HepG2 (cell line): ENCODE measurements around the gene CRYZL1. TPM values are rescaled to one million over a fixed set of nuclear protein-coding genes. Genes with fewer than 3 reads are reported as not detected.

Experiments
- ATAC-seq: fragments of 200-7000 bp; cut with Tn5 transposase; 3 replicates; pipeline ENCODE4 v1.9.1; 2020; ENCODE audit warnings: mild to moderate bottlenecking, moderate library complexity
- BruUV-seq: library from RNA; stranded (reverse); fragments of 400-500 nt; replicated peaks from 2 replicates; lab custom pipeline; 2021; lab: Mats Ljungman, UMichigan
- CTCF ChIA-PET: fragments of 300-600 bp; formaldehyde crosslinking; extraction: SDS; loops from one replicate; lab custom pipeline; 2021; ENCODE audit warnings: low total read pairs, inconsistent platforms, low intra/inter-chr PET ratio; lab: Yijun Ruan, JAX
- POLR2A ChIA-PET: fragments of 350-600 bp; sonication (Branson Sonifier 250); formaldehyde crosslinking; loops from one replicate; lab custom pipeline; 2020; ENCODE audit warnings: antibody characterized with exemption, inconsistent platforms; lab: Yijun Ruan, JAX
- DNase-seq: peaks from one replicate; pipeline ENCODE4 v3.0.0-alpha.2; 2015; ENCODE audit warnings: low spot score
- FAIRE-seq: peaks from 3 replicates; lab custom pipeline; 2011; peaks lifted over from hg19 to GRCh38; lab: Jason Lieb, UNC
- H2AFZ ChIP-seq: one replicate; pipeline ENCODE4 v1.6.1; 2011; ENCODE audit warnings: low read length, inconsistent platforms
- H3K27ac ChIP-seq: fragments of 300-600 bp; 3 replicates; pipeline ENCODE4 v1.8.0; 2011; ENCODE audit warnings: mixed run types, mild to moderate bottlenecking, mixed read lengths, low read length, inconsistent platforms; ENCODE audit not compliant: insufficient read depth; ENCODE audit errors: extremely low read length
- H3K27me3 ChIP-seq, 2 experiments: fragments of 200-600 bp in 1 of 2; 2 replicates in 1 of 2; 3 replicates in 1 of 2; pipeline versions ENCODE4 v1.6.0 to v1.8.0; 2011; ENCODE audit warnings: low read length in 2 of 2, mild to moderate bottlenecking in 2 of 2, moderate library complexity in 2 of 2, inconsistent platforms in 1 of 2; ENCODE audit not compliant: insufficient read depth in 2 of 2, control insufficient read depth in 1 of 2
- H3K36me3 ChIP-seq, 2 experiments: fragments of 200-600 bp in 1 of 2; replicated peaks in 1 of 2; 2 replicates in 1 of 2; 3 replicates in 1 of 2; pipeline versions ENCODE4 v1.5.1 to v1.8.0; 2011; ENCODE audit warnings: low read length in 2 of 2, inconsistent platforms in 1 of 2; ENCODE audit not compliant: insufficient read depth in 2 of 2, control insufficient read depth in 1 of 2
- H3K4me1 ChIP-seq: 2 replicates; pipeline ENCODE4 v1.5.1; 2012; ENCODE audit warnings: low read length, inconsistent platforms; ENCODE audit not compliant: insufficient read depth
- H3K4me2 ChIP-seq: 2 replicates; pipeline ENCODE4 v1.6.0; 2011; ENCODE audit warnings: low read depth, low read length, inconsistent platforms
- H3K4me3 ChIP-seq, 3 experiments: fragments of 200-600 bp in 1 of 3; sonication (generic), shearing (Covaris generic) in 1 of 3; replicated peaks in 1 of 3; 2 replicates each; pipeline ENCODE4 v1.5.1; 2011 to 2016; ENCODE audit warnings: low read length in 3 of 3, inconsistent platforms in 2 of 3, low read depth in 2 of 3, mild to moderate bottlenecking in 2 of 3, control low read depth in 1 of 3, mixed read lengths in 1 of 3; ENCODE audit not compliant: insufficient read depth in 1 of 3
- H3K79me2 ChIP-seq: one replicate; pipeline ENCODE4 v1.6.1; 2011; ENCODE audit warnings: low read length, inconsistent platforms; ENCODE audit not compliant: insufficient read depth
- H3K9ac ChIP-seq: 2 replicates; pipeline ENCODE4 v1.6.0; 2011; ENCODE audit warnings: mild to moderate bottlenecking, low read depth, low read length, inconsistent platforms; ENCODE audit not compliant: insufficient read depth
- H3K9me3 ChIP-seq: 2 replicates; pipeline ENCODE4 v1.5.1; 2012; ENCODE audit warnings: mild to moderate bottlenecking, low read length
- H4K20me1 ChIP-seq: 2 replicates; pipeline ENCODE4 v1.6.0; 2011; ENCODE audit warnings: inconsistent platforms, mild to moderate bottlenecking, low read length, moderate library complexity; ENCODE audit not compliant: insufficient read depth
- CAMTA2 ChIP-seq: sonication (generic); formaldehyde crosslinking; IDR thresholded peaks from 2 replicates; pipeline ENCODE4 v1.4.0; 2020; ENCODE audit warnings: mild to moderate bottlenecking, missing genetic modification reagents, borderline replicate concordance
- SNRNP70 ChIP-seq: fragments of 200-400 bp; formaldehyde crosslinking; IDR thresholded peaks from 2 replicates; pipeline ENCODE4 v1.6.1; 2017; ENCODE audit warnings: mild to moderate bottlenecking, low read depth, low read length, moderate library complexity
- ZNF331 ChIP-seq: sonication (generic); formaldehyde crosslinking; IDR thresholded peaks from 2 replicates; pipeline ENCODE4 v1.4.0; 2020; ENCODE audit warnings: missing genetic modification reagents
- ZNF446 ChIP-seq: sonication (generic); formaldehyde crosslinking; IDR thresholded peaks from 2 replicates; pipeline ENCODE4 v1.5.0; 2020; ENCODE audit warnings: mild to moderate bottlenecking, missing genetic modification reagents
- ZNF562 ChIP-seq: sonication (generic); formaldehyde crosslinking; IDR thresholded peaks from 2 replicates; pipeline ENCODE4 v1.8.0; 2022; ENCODE audit warnings: missing genetic modification reagents, borderline replicate concordance
- ZNF570 ChIP-seq: sonication (generic); formaldehyde crosslinking; IDR thresholded peaks from 2 replicates; pipeline ENCODE4 v1.4.0; 2020; ENCODE audit warnings: mild to moderate bottlenecking, missing genetic modification reagents, borderline replicate concordance
- WGBS: methylation state at CpG from one replicate; pipeline ENCODE4 v1.1.6; 2017; ENCODE audit warnings: low lambda C conversion rate; 5-methylcytosine and 5-hydroxymethylcytosine counted together
- in situ Hi-C: cut with HindIII; loops from 2 replicates; pipeline ENCODE4 v1.10.0; 2017; ENCODE audit warnings: low pct_unique_long_range_greater_than_20kb; ENCODE audit not compliant: extremely low pct_ligation_motif_present
- intact Hi-C: fragments of 100-400 bp; cut with micrococcal nuclease; formaldehyde crosslinking; loops from one replicate; pipeline ENCODE4 v1.10.0; 2022; ENCODE audit not compliant: unreplicated experiment
- polyA plus RNA-seq, 8 experiments: library from polyadenylated mRNA; depleted of rRNA in 3 of 8; stranded (reverse) in 7 of 8; unstranded in 1 of 8; fragments of >200 nt; fragmentation: Illumina TruSeq in 4 of 8; extraction: Trizol in 4 of 8; gene quantifications; 2 replicates each; pipeline versions ENCODE4 v1.2.1 to v1.2.3, GENCODE V29; 2011 to 2016; ENCODE audit warnings: low read depth in 4 of 8, missing spikeins in 1 of 8, mixed read lengths in 1 of 8; ENCODE audit not compliant: insufficient read depth in 1 of 8
- total RNA-seq, 5 experiments: library from RNA; depleted of rRNA; stranded (reverse); fragments of >200 nt; fragmentation: Illumina TruSeq; extraction: Trizol; gene quantifications; 2 replicates each; pipeline ENCODE4 v1.2.3, GENCODE V29; 2016; ENCODE audit warnings: low read depth in 1 of 5
- TF ChIP-seq, protein P1 (sequence below): sonication (generic); formaldehyde crosslinking; IDR thresholded peaks from 2 replicates; pipeline ENCODE4 v1.4.0; 2020; ENCODE audit warnings: mild to moderate bottlenecking, low read depth, missing genetic modification reagents
- TF ChIP-seq, protein P2 (sequence below): conservative IDR thresholded peaks from 2 replicates; pipeline ENCODE4 v1.6.1; 2018; ENCODE audit warnings: missing genetic modification reagents
- TF ChIP-seq, protein P3 (sequence below): sonication (generic); formaldehyde crosslinking; IDR thresholded peaks from 2 replicates; pipeline ENCODE4 v1.8.0; 2023; ENCODE audit warnings: mild to moderate bottlenecking, missing genetic modification reagents

CRYZL1 gene
- total and polyA plus RNA-seq, 2 of the 13 experiments (the other 11 are each of a cell fraction or from before 2014, with no cell fraction given) = 20.3 to 27.7 TPM

DNA sequence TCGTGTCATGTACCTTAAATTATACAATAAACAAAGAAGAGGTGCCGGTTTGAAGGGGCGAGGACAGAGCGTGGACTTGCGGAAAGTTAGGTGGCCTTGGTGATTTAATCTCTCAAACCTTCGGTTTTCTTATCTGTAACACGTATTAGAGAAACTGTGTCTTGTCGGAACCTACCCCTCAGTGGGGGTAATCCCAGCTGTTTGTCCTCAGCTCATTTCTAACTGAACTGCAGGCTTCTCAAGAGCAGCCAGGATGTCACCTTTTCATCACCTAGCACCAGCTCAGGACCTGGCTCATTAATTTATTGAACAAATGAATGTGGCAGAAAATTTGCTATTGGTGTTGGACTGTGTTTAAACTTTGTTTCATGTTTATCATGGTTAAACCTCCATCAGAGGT lies 31.9 kb upstream of the CRYZL1 start:
- H2AFZ ChIP-seq = no peak overlapping the region
- H4K20me1 ChIP-seq = no peaks in the 10 kb centered on the region
- H3K9ac ChIP-seq = no peak overlapping the region
- no peaks in the 10 kb centered on the region; a peak in 1 of 5 replicates for H3K27me3 ChIP-seq
- no peak for TF ChIP-seq ZNF562
- TF ChIP-seq ZNF331 (CRISPR knock-in tag) = no peak
- no peak for TF ChIP-seq ZNF446 (CRISPR knock-in tag)
- TF ChIP-seq SNRNP70 = no peak
- no peak for TF ChIP-seq CAMTA2 (CRISPR knock-in tag)
- TF ChIP-seq ZNF570 (CRISPR knock-in tag) = no peak
- TF ChIP-seq, protein P1, sequence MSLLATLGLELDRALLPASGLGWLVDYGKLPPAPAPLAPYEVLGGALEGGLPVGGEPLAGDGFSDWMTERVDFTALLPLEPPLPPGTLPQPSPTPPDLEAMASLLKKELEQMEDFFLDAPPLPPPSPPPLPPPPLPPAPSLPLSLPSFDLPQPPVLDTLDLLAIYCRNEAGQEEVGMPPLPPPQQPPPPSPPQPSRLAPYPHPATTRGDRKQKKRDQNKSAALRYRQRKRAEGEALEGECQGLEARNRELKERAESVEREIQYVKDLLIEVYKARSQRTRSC (CRISPR knock-in tag) = no peak
- TF ChIP-seq, protein P2, sequence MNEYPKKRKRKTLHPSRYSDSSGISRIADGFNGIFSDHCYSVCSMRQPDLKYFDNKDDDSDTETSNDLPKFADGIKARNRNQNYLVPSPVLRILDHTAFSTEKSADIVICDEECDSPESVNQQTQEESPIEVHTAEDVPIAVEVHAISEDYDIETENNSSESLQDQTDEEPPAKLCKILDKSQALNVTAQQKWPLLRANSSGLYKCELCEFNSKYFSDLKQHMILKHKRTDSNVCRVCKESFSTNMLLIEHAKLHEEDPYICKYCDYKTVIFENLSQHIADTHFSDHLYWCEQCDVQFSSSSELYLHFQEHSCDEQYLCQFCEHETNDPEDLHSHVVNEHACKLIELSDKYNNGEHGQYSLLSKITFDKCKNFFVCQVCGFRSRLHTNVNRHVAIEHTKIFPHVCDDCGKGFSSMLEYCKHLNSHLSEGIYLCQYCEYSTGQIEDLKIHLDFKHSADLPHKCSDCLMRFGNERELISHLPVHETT (CRISPR knock-in tag) = no peak
- TF ChIP-seq, protein P3, sequence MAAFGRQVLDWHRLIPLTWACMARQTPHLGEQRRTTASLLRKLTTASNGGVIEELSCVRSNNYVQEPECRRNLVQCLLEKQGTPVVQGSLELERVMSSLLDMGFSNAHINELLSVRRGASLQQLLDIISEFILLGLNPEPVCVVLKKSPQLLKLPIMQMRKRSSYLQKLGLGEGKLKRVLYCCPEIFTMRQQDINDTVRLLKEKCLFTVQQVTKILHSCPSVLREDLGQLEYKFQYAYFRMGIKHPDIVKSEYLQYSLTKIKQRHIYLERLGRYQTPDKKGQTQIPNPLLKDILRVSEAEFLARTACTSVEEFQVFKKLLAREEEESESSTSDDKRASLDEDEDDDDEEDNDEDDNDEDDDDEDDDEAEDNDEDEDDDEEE (CRISPR knock-in tag) = no peak
- in situ Hi-C loops (no loop called here), intact Hi-C loops (no loop called here)
- no peaks in the 10 kb centered on the region for H3K36me3 ChIP-seq
- DNase-seq = no peak
- ChIA-PET POLR2A (no interaction called here), CTCF (no interaction called here)
- WGBS = 90% methylated on average over 8 of the region's 8 CpGs
- H3K4me1 ChIP-seq = peaks cover 4% of the 10 kb centered on the region
- no peak overlapping the region for H3K27ac ChIP-seq
- BruUV-seq = no TSS peak
- no peak for FAIRE-seq
- no peaks in the 10 kb centered on the region for H3K9me3 ChIP-seq
- ATAC-seq = no peak
- no peak overlapping the region for H3K4me2 ChIP-seq
- no peak overlapping the region for H3K4me3 ChIP-seq
- H3K79me2 ChIP-seq = peaks cover 20% of the 10 kb centered on the region
